Measurements from ENCODE around the gene PDP2.

DNA sequence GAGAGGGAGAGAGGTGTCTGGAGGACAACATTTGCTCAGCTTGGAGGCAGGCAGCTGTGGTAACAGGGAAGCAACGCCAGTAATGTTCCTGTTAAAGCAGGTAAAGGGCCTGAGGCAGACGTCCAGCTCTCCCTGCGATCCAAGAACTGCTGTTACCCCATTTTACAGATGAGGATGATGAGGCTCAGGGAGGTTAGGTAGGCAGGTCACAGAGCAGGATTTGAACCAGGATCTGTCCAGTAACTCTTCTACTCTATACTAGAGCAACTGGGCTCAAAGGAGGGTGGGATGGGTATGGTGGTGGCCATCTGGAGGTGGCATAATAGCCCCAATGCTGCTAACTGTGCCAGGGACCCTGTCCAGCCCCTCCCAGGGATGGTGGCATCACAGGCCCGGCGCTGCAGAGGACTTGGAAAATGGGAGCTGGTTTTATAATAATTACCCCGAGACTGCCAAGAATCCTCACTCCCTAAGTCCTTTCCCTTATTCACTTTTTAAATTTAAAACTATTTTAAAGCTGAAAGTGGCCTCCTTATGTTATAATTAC is 24.1 kb upstream of the PDP2 start:
- TF ChIP-seq, protein P1, sequence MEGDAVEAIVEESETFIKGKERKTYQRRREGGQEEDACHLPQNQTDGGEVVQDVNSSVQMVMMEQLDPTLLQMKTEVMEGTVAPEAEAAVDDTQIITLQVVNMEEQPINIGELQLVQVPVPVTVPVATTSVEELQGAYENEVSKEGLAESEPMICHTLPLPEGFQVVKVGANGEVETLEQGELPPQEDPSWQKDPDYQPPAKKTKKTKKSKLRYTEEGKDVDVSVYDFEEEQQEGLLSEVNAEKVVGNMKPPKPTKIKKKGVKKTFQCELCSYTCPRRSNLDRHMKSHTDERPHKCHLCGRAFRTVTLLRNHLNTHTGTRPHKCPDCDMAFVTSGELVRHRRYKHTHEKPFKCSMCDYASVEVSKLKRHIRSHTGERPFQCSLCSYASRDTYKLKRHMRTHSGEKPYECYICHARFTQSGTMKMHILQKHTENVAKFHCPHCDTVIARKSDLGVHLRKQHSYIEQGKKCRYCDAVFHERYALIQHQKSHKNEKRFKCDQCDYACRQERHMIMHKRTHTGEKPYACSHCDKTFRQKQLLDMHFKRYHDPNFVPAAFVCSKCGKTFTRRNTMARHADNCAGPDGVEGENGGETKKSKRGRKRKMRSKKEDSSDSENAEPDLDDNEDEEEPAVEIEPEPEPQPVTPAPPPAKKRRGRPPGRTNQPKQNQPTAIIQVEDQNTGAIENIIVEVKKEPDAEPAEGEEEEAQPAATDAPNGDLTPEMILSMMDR (conservative IDR thresholded peaks at IDR 0.05; ENCODE audit: low read length): no peak
- TF ChIP-seq EZH2phosphoT487 (IDR thresholded peaks at IDR 0.05; ENCODE audit: borderline replicate concordance): no peak

Data from Loucy (cell line).